Kidney (tissue), 14 donors: Measurements from ENCODE around the gene IGFBP6. TPM values are rescaled to one million over a fixed set of nuclear protein-coding genes. Genes with fewer than 3 reads are reported as not detected.

Source experiments
- DNase-seq, 5 donors: peaks; one replicate each; pipeline ENCODE4 v3.0.0-alpha.2; 2013 to 2020
- FAIRE-seq: peaks from 2 replicates; lab custom pipeline; 2012; peaks lifted over from hg19 to GRCh38; lab: Jason Lieb, UNC
- H3K27ac ChIP-seq, 2 donors: one replicate each; pipeline ENCODE4 v1.7.0; 2013; ENCODE audit warnings: low read depth in 2 of 2, low read length in 2 of 2, inconsistent platforms in 1 of 2
- H3K27me3 ChIP-seq: one replicate; pipeline ENCODE4 v1.7.1; 2013; ENCODE audit warnings: low read length, inconsistent platforms; ENCODE audit not compliant: control insufficient read depth, insufficient read depth
- H3K36me3 ChIP-seq, 3 donors: one replicate each; pipeline versions ENCODE4 v1.7.0 to v1.7.1; 2013; ENCODE audit warnings: low read length in 3 of 3, control low read depth in 1 of 3, inconsistent platforms in 1 of 3; ENCODE audit not compliant: insufficient read depth in 3 of 3, control insufficient read depth in 2 of 3
- H3K4me1 ChIP-seq, 3 donors: one replicate each; pipeline versions ENCODE4 v1.7.0 to v1.7.1; 2013; ENCODE audit warnings: low read length in 3 of 3, inconsistent platforms in 1 of 3, low read depth in 1 of 3; ENCODE audit not compliant: control insufficient read depth in 2 of 3, insufficient read depth in 2 of 3
- H3K4me3 ChIP-seq, 3 donors: one replicate each; pipeline versions ENCODE4 v1.7.0 to v1.8.1; 2013; ENCODE audit warnings: low read length in 3 of 3, control low read depth in 1 of 3, inconsistent platforms in 1 of 3
- H3K9ac ChIP-seq, 3 donors: one replicate each; pipeline versions ENCODE4 v1.7.0 to v1.7.1; 2013; ENCODE audit warnings: low read length in 3 of 3, control low read depth in 1 of 3, inconsistent platforms in 1 of 3
- H3K9me3 ChIP-seq, 3 donors: one replicate each; pipeline versions ENCODE4 v1.7.0 to v1.7.1; 2013; ENCODE audit warnings: low read length in 3 of 3, control low read depth in 1 of 3, inconsistent platforms in 1 of 3; ENCODE audit not compliant: control insufficient read depth in 2 of 3, insufficient read depth in 1 of 3
- CTCF ChIP-seq: IDR thresholded peaks from 3 replicates; pipeline ENCODE4 v1.5.1; 2012; ENCODE audit warnings: mild to moderate bottlenecking, moderate library complexity, borderline replicate concordance; ENCODE audit not compliant: insufficient read depth; ENCODE audit errors: extremely low read depth
- intact Hi-C: fragments of 100-400 bp; cut with DNase I; formaldehyde crosslinking; loops from one replicate; pipeline ENCODE4 v1.11.1; 2022
- polyA plus RNA-seq: library from polyadenylated mRNA; stranded (reverse); fragments of 350-450 nt; fragmentation: Illumina TruSeq; extraction: RNeasy Lipid Tissue Mini Kit (QIAGEN cat#74804); gene quantifications from one replicate; pipeline ENCODE4 v1.2.3, GENCODE V29; 2014; ENCODE audit warnings: low read depth, low replicate concordance; ENCODE audit not compliant: insufficient read depth
- total RNA-seq: library from RNA; stranded (reverse); fragmentation: NEBNext Ultra II Directional; extraction: Animal tissue kit (Norgen Biotek cat#: 25700); gene quantifications from one replicate; pipeline ENCODE4 v1.2.1, GENCODE V29; 2021
- donor health status: control.
- donor health status: control.
- donor health status: control.
- donor health status: control.
- donor health status: control.
- donor health status: DM: yes; HTN: yes; CAD: no.
- donor health status: Normal renal cell carcinoma (clear cell type).

IGFBP6 gene
- total and polyA plus RNA-seq, 2 donors from 2014 or later, result 57.3 to 203 TPM

DNA sequence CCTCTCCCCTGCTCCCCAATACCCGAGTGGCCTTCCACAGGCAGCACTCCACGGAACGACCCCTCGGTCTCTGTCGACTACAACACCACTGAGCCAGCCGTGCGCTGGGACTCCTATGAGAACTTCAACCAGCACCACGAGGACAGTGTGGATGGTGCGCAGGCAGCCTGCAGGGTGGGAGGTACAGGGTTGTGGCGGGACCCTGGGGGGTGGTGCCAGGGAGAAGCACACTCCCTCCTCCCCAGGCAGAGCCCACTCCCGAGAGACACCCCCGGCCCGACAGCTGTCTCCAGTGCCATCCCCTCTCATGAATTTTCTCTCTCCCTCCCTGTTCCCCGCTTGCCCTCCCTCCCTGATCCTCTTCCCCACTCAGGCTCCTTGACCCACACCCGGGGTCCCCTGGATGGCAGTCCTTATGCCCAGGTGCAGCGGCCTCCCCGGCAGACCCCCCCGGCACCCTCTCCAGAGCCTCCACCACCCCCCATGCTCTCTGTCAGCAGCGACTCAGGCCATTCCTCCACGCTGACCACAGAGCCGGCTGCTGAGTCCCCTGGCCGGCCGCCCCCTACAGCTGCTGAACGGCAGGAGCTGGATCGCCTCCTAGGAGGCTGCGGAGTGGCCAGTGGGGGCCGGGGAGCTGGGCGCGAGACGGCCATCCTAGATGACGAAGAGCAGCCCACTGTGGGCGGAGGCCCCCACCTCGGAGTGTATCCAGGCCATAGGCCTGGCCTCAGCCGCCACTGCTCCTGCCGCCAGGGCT lies 38.6 kb upstream of the IGFBP6 start:
- no peak for TF ChIP-seq CTCF
- intact Hi-C loops, result no loop called here
- Histone ChIP-seq H3K27ac (no peak overlapping the region), H3K9ac (no peak overlapping the region), H3K4me3 (no peak overlapping the region), H3K27me3 (no peaks in the 10 kb centered on the region), H3K36me3 (peaks cover 0 to 47% (median 15%) of the 10 kb centered on the region in 3 donors), H3K9me3 (no peaks in the 10 kb centered on the region), H3K4me1 (peaks cover 0 to 36% (median 19%) of the 10 kb centered on the region in 3 donors)
- FAIRE-seq (no peak), DNase-seq (peak in 2 of 5 donors; percentile 54 to 72)

GRCh38 chr12:53059434-53060063 lies 37.9 kb upstream of the IGFBP6 start:
- DNase-seq (peak in 1 of 5 donors; percentile 81), FAIRE-seq (no peak)
- intact Hi-C loops, result loop anchor here (10.0 kb wide), 1 partner anchor 135 kb away; no protein-coding TSS in a partner anchor
- peak overlapping the region in 1 of 2 donors; percentile 23 for H3K27ac ChIP-seq
- no peak overlapping the region for H3K9ac ChIP-seq
- no peaks in the 10 kb centered on the region for H3K9me3 ChIP-seq
- no peaks in the 10 kb centered on the region for H3K27me3 ChIP-seq
- peaks cover 0 to 35% (median 15%) of the 10 kb centered on the region in 3 donors for H3K4me1 ChIP-seq
- no peak overlapping the region for H3K4me3 ChIP-seq
- TF ChIP-seq CTCF, result no peak
- H3K36me3 ChIP-seq, result peaks cover 0 to 49% (median 20%) of the 10 kb centered on the region in 3 donors

GRCh38 chr12:53060064-53060720 lies 37.3 kb upstream of the IGFBP6 start:
- peaks cover 0 to 35% (median 11%) of the 10 kb centered on the region in 3 donors for H3K4me1 ChIP-seq
- no peak for TF ChIP-seq CTCF
- no peak overlapping the region for H3K9ac ChIP-seq
- no peak overlapping the region for H3K4me3 ChIP-seq
- H3K27me3 ChIP-seq, result no peaks in the 10 kb centered on the region
- peaks cover 0 to 48% (median 20%) of the 10 kb centered on the region in 3 donors for H3K36me3 ChIP-seq
- FAIRE-seq (no peak), DNase-seq (peak in 1 of 5 donors; percentile 80)
- no peaks in the 10 kb centered on the region for H3K9me3 ChIP-seq
- peak overlapping the region; percentile 23 to 28 for H3K27ac ChIP-seq
- intact Hi-C loops, result loop anchor here (10.0 kb wide), 1 partner anchor 135 kb away; no protein-coding TSS in a partner anchor
